SK-N-SH (cell line): ENCODE data around the gene USP32. TPM values are rescaled to one million over a fixed set of nuclear protein-coding genes. Genes with fewer than 3 reads are reported as not detected.

Experiments used
- CTCF ChIA-PET: fragments of 300-600, 350-600 bp; formaldehyde crosslinking; extraction: SDS; loops from one replicate; lab custom pipeline; 2021; lab: Yijun Ruan, JAX
- POLR2A ChIA-PET: fragments of 350-600 bp; sonication (Branson Sonifier 250); formaldehyde crosslinking; extraction: SDS; loops from one replicate; lab custom pipeline; 2020; ENCODE audit warnings: antibody characterized with exemption, inconsistent platforms; lab: Yijun Ruan, JAX
- DNase-seq: peaks from one replicate; pipeline ENCODE4 v3.0.0; 2012
- H2AFZ ChIP-seq: fragments of 200-600 bp; sonication (generic); 2 replicates; pipeline ENCODE4 v1.8.1; 2016; ENCODE audit warnings: antibody characterized with exemption, mild to moderate bottlenecking, low read depth
- H3F3A ChIP-seq: fragments of 200-600 bp; sonication (generic); replicated peaks from 2 replicates; pipeline ENCODE3; 2016; ENCODE audit warnings: antibody characterized with exemption, mild to moderate bottlenecking; ENCODE audit not compliant: insufficient read depth
- H3K27ac ChIP-seq, 2 experiments: fragments of 200-500 bp in 1 of 2; fragments of 200-600 bp in 1 of 2; sonication (Bioruptor generic) in 1 of 2; sonication (generic), shearing (Covaris generic) in 1 of 2; 2 replicates each; pipeline versions ENCODE4 v1.5.1 to v1.6.1; 2014 to 2016; ENCODE audit warnings: low read depth in 2 of 2, inconsistent platforms in 1 of 2, low read length in 1 of 2, mild to moderate bottlenecking in 1 of 2, mixed read lengths in 1 of 2
- H3K27me3 ChIP-seq: fragments of 200-600 bp; sonication (generic), shearing (Covaris generic); 2 replicates; pipeline ENCODE4 v1.6.1; 2016; ENCODE audit warnings: mixed run types; ENCODE audit not compliant: insufficient read depth
- H3K36me3 ChIP-seq, 2 experiments: fragments of 200-500 bp in 1 of 2; fragments of 200-600 bp in 1 of 2; sonication (Bioruptor generic) in 1 of 2; sonication (generic) in 1 of 2; replicated peaks in 1 of 2; 2 replicates each; pipeline versions ENCODE3 to v1.5.1; 2014 to 2016; ENCODE audit warnings: low read length in 1 of 2, mild to moderate bottlenecking in 1 of 2; ENCODE audit not compliant: insufficient read depth in 2 of 2, control insufficient read depth in 1 of 2
- H3K4me1 ChIP-seq, 2 experiments: fragments of 200-500 bp in 1 of 2; fragments of 200-600 bp in 1 of 2; sonication (Bioruptor generic) in 1 of 2; sonication (generic), shearing (Covaris generic) in 1 of 2; 2 replicates each; pipeline versions ENCODE4 v1.5.1 to v1.6.1; 2014 to 2016; ENCODE audit warnings: low read depth in 1 of 2, low read length in 1 of 2, mixed run types in 1 of 2; ENCODE audit not compliant: insufficient read depth in 2 of 2, control insufficient read depth in 1 of 2
- H3K4me2 ChIP-seq: fragments of 200-600 bp; sonication (generic), shearing (Covaris generic); 2 replicates; pipeline ENCODE4 v1.6.1; 2017; ENCODE audit warnings: mixed run types
- H3K4me3 ChIP-seq, 2 experiments: fragments of 200-500 bp in 1 of 2; fragments of 200-600 bp in 1 of 2; sonication (Bioruptor generic) in 1 of 2; sonication (generic), shearing (Covaris generic) in 1 of 2; 2 replicates each; pipeline versions ENCODE4 v1.5.1 to v1.8.1; 2014 to 2016; ENCODE audit warnings: low read depth in 2 of 2, inconsistent platforms in 1 of 2, low read length in 1 of 2, mild to moderate bottlenecking in 1 of 2, mixed read lengths in 1 of 2, moderate library complexity in 1 of 2
- H3K79me2 ChIP-seq: fragments of 200-600 bp; sonication (generic); 2 replicates; pipeline ENCODE4 v1.8.1; 2017; ENCODE audit warnings: mild to moderate bottlenecking; ENCODE audit not compliant: insufficient read depth
- H3K9ac ChIP-seq: fragments of 200-600 bp; sonication (generic); 2 replicates; pipeline ENCODE4 v1.6.1; 2017; ENCODE audit warnings: mixed run types
- H3K9me2 ChIP-seq: fragments of 200-600 bp; sonication (generic); 2 replicates; pipeline ENCODE4 v1.6.1; 2017; ENCODE audit warnings: mixed run types
- H3K9me3 ChIP-seq: fragments of 200-600 bp; sonication (generic); 2 replicates; pipeline ENCODE4 v1.6.1; 2017; ENCODE audit warnings: mixed run types, mild to moderate bottlenecking, moderate library complexity
- H4K20me1 ChIP-seq: fragments of 200-600 bp; sonication (generic); 2 replicates; pipeline ENCODE4 v1.6.1; 2017; ENCODE audit warnings: mild to moderate bottlenecking, mixed run types; ENCODE audit not compliant: insufficient read depth
- EZH2phosphoT487 ChIP-seq: fragments of 200-600 bp; sonication (generic); IDR thresholded peaks from 2 replicates; pipeline ENCODE4 v1.6.1; 2017; ENCODE audit warnings: low read depth, mixed run types, mild to moderate bottlenecking, antibody characterized with exemption, moderate library complexity, borderline replicate concordance
- FOSL2 ChIP-seq: IDR thresholded peaks from 2 replicates; pipeline ENCODE4 v1.4.0; 2012; ENCODE audit warnings: low read depth, mild to moderate bottlenecking, moderate library complexity, borderline replicate concordance
- FOXM1 ChIP-seq: IDR thresholded peaks from 2 replicates; pipeline ENCODE4 v1.4.0; 2012; ENCODE audit warnings: low read depth, mild to moderate bottlenecking
- JUND ChIP-seq: IDR thresholded peaks from 2 replicates; pipeline ENCODE4 v1.4.0; 2012
- MXI1 ChIP-seq: IDR thresholded peaks from 2 replicates; pipeline ENCODE4 v1.6.1; 2012; ENCODE audit warnings: mild to moderate bottlenecking, low read depth, low read length, improper control_type of control experiment
- NFIC ChIP-seq: IDR thresholded peaks from 2 replicates; pipeline ENCODE4 v1.4.0; 2012; ENCODE audit warnings: borderline replicate concordance
- NRF1 ChIP-seq: IDR thresholded peaks from 2 replicates; pipeline ENCODE4 v1.6.1; 2012; ENCODE audit warnings: low read depth, mild to moderate bottlenecking, low read length
- POLR2AphosphoS5 ChIP-seq: IDR thresholded peaks from 2 replicates; pipeline ENCODE4 v1.6.1; 2012; ENCODE audit warnings: low read depth, low read length
- RCOR1 ChIP-seq: fragments of 150-350 bp; IDR thresholded peaks from 2 replicates; pipeline ENCODE4 v1.6.1; 2017; ENCODE audit warnings: antibody characterized with exemption, low read length
- SIN3A ChIP-seq: IDR thresholded peaks from 2 replicates; pipeline ENCODE4 v1.6.1; 2012; ENCODE audit warnings: low read depth, mild to moderate bottlenecking, low read length, moderate library complexity, borderline replicate concordance
- SMC3 ChIP-seq: IDR thresholded peaks from 2 replicates; pipeline ENCODE4 v1.6.1; 2012; ENCODE audit warnings: low read depth, low read length, improper control_type of control experiment
- TAF1 ChIP-seq: IDR thresholded peaks from 2 replicates; pipeline ENCODE4 v1.6.1; 2012; ENCODE audit warnings: low read depth, mild to moderate bottlenecking, low read length, moderate library complexity, borderline replicate concordance
- TCF12 ChIP-seq: IDR thresholded peaks from 2 replicates; pipeline ENCODE4 v1.4.0; 2012
- whole genome bisulfite sequencing: methylation state at CpG from one replicate; pipeline ENCODE4 v1.1.6; 2017; ENCODE audit warnings: low lambda C conversion rate; 5-methylcytosine and 5-hydroxymethylcytosine counted together
- polyA plus RNA-seq, 3 experiments: library from polyadenylated mRNA; depleted of rRNA; stranded (reverse); fragments of >200 nt; gene quantifications; 2 replicates each; pipeline ENCODE4 v1.2.3, GENCODE V29; 2012
- TF ChIP-seq, protein P1 (sequence below): IDR thresholded peaks from 2 replicates; pipeline ENCODE4 v1.4.0; 2012; ENCODE audit warnings: low read depth
- TF ChIP-seq, protein P2 (sequence below): fragments of 150-350 bp; IDR thresholded peaks from 2 replicates; pipeline ENCODE4 v1.6.1; 2016; ENCODE audit warnings: mild to moderate bottlenecking, low read depth, low read length

USP32 gene
- polyA plus RNA-seq, 1 of the 3 experiments (the other 2 are of a cell fraction): 25.6 TPM

DNA sequence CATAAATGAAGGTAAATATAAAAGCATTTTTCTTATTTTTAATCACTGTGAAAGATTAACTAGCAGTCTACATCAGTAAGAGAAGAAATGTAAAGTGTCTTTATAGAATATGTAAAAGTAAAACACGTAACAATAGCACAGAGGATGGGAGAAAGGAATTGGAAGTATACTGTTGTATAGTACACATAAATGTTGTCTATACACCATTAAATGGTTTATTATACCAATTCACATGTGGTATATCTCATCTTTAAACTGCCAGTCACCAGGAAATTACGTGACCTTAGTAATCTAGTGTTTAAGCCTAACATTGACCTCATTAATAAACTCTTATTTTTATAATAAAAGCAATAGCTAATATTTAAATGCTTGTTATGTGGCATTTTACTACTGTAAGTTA, 87.4 kb downstream of the USP32 start:
- Histone ChIP-seq H3K4me2 (no peak overlapping the region), H3K27me3 (no peaks in the 10 kb centered on the region), H3K4me3 (no peak overlapping the region), H3F3A (peaks cover 5% of the 10 kb centered on the region), H3K9me3 (no peaks in the 10 kb centered on the region), H2AFZ (no peak overlapping the region), H4K20me1 (peaks cover 13% of the 10 kb centered on the region; the same call in 1 of the 2 replicates), H3K9me2 (no peaks in the 10 kb centered on the region), H3K36me3 (peaks cover 14 to 16% of the 10 kb centered on the region in 2 experiments), H3K9ac (no peak overlapping the region), H3K79me2 (peaks cover 90% of the 10 kb centered on the region), H3K27ac (no peak overlapping the region), H3K4me1 (no peaks in the 10 kb centered on the region)
- ChIA-PET POLR2A (no interaction called here), CTCF (interaction anchor here (0.9 to 1.7 kb wide), 5 partner anchors 8 to 61 kb away, joined by 3 to 8 read pairs (median 5); no protein-coding TSS in a partner anchor)
- WGBS: 97% methylated on average over 2 of the region's 2 CpGs
- DNase-seq: no peak
- no peak for TF ChIP-seq SIN3A
- TF ChIP-seq JUND: no peak
- TF ChIP-seq POLR2AphosphoS5: no peak
- TF ChIP-seq TAF1: no peak
- no peak for TF ChIP-seq MXI1
- no peak for TF ChIP-seq FOSL2
- TF ChIP-seq RCOR1: no peak

DNA sequence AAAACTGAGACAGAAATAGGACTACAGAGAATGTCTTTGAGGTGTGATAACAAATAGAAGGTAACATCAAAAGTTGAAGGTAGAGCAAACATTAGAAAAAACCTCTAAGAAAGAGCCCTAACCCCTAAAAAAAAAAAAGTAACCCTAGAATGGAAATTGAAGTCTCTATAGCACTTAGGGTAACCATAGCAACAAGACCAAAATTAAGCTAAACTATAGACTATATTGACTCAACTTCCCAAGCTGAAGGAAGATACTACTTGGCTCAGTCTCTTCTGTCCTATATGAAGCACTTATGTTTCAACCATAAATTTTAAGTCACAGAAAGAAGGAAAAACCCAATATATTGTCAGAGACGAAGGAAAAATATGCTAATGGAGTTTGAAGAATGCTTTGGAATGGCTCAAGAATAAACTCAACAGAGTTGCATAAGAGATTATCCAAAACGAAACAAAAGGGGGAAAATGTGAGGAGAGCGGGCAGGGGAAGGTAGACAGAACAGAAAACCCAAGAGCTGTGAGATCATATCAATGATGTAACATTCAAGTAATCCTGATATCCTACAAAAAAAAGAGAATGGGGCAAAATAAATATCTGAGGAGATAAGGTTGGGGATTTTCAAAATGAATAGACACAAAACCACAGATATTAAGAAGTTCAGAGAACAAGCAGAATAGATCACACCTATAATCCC, 88.4 kb downstream of the USP32 start:
- no peak overlapping the region for H3K27ac ChIP-seq
- 89% methylated on average over 3 of the region's 3 CpGs for WGBS
- H3K27me3 ChIP-seq: no peaks in the 10 kb centered on the region
- peaks cover 5% of the 10 kb centered on the region for H3F3A ChIP-seq
- H2AFZ ChIP-seq: no peak overlapping the region
- no peaks in the 10 kb centered on the region for H3K9me2 ChIP-seq
- H3K79me2 ChIP-seq: peaks cover 82% of the 10 kb centered on the region
- no peak overlapping the region for H3K4me3 ChIP-seq
- peaks cover 14 to 17% of the 10 kb centered on the region in 2 experiments for H3K36me3 ChIP-seq
- H4K20me1 ChIP-seq: peaks cover 13% of the 10 kb centered on the region; the same call in 1 of the 2 replicates
- H3K9me3 ChIP-seq: no peaks in the 10 kb centered on the region
- POLR2A ChIA-PET: no interaction called here
- TF ChIP-seq POLR2AphosphoS5 (no peak), SMC3 (no peak), NRF1 (no peak), NFIC (no peak), EZH2phosphoT487 (no peak), TCF12 (no peak), FOXM1 (no peak)
- TF ChIP-seq, protein P1, sequence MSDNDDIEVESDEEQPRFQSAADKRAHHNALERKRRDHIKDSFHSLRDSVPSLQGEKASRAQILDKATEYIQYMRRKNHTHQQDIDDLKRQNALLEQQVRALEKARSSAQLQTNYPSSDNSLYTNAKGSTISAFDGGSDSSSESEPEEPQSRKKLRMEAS: no peak
- TF ChIP-seq, protein P2, sequence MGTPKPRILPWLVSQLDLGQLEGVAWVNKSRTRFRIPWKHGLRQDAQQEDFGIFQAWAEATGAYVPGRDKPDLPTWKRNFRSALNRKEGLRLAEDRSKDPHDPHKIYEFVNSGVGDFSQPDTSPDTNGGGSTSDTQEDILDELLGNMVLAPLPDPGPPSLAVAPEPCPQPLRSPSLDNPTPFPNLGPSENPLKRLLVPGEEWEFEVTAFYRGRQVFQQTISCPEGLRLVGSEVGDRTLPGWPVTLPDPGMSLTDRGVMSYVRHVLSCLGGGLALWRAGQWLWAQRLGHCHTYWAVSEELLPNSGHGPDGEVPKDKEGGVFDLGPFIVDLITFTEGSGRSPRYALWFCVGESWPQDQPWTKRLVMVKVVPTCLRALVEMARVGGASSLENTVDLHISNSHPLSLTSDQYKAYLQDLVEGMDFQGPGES: no peak
- TF ChIP-seq, all 33 proteins: peak for 0
- H3K4me2 ChIP-seq: no peak overlapping the region
- no peak for DNase-seq
- no peaks in the 10 kb centered on the region for H3K4me1 ChIP-seq
- CTCF ChIA-PET: interaction anchor here (1.3 to 1.7 kb wide), 3 partner anchors 12 to 23 kb away, joined by 3 to 8 read pairs (median 7); no protein-coding TSS in a partner anchor
- no peak overlapping the region for H3K9ac ChIP-seq
